ENCODE measurements around the gene ZNF215. TPM values are rescaled to one million over a fixed set of nuclear protein-coding genes. Genes with fewer than 3 reads are reported as not detected.
A peak's percentile ranks its signal among the peaks of the same experiment; 100 is the strongest.
"Not testable (repeated sequence)": the region's sequence is repeated elsewhere in the genome, so short reads cannot be mapped to it uniquely, and the experiment has no call there.

ZNF215 gene
- total RNA-seq: 3.8 and 4.9 TPM in 2 replicates
- long read RNA-seq, transcript ZNF215-201 (7 exons, 3,448 nt): major isoform, 8 of 28 reads
- long read RNA-seq, partial matches to known transcripts: 4 of 28 reads
- long read RNA-seq, other reads (novel, unspliced or antisense): 13 of 28 reads

DNA sequence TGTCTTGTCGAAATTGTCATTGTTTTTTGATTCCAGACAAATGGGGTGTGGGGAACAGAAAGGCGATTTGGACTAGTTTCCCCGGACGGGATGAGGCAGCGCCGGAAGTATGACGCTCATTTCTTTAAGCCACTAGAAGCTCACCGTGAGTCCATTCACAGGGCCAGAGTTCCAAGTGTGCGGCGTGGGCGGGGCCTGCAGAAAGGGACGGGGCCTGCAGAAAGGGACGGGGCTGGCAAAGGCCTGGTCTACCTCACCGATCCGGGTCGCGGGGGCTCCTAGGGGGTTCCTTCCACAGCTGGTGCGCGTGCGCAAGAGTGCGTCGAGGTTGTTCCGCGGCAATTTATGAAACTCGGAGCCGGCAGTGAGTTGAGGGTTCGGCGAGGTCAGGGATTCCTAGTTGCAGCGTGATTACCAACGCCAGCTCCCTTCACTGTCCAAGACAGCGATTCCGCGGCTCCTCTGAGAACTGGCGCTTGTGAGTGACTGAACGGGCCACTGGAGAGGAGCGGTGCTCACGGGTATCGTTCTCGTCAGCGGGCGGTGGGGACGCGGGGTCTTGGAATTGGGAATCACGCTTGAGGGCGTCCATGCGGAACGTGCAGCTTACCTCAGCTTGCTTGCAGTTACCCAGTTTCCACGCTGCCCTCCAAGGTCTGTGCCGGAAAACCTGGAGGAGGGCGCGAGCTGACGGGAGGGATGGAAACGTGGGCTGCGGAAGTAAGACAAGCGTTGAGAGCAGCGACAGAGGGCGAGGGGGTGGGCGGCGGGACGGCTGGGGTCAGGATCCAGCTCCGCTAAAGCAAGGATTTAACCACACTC, at the start of gene ZNF215:
ZNF215 (plus strand) TSS at position 219 of the 822 bp plus-strand sequence. CDS start 5,847 bp downstream, outside the sequence.
- H3K9me3 Mint-ChIP-seq (ENCODE audit: low read depth): no peaks in the 10 kb centered on the region
- H3K4me3 Mint-ChIP-seq (ENCODE audit: low read depth): peak within 1 kb of the TSS; percentile 94
- H3K27ac Mint-ChIP-seq: peak within 1 kb of the TSS; percentile 93
- H3K27me3 Mint-ChIP-seq: no peaks in the 10 kb centered on the region
- peak; percentile 62 for DNase-seq (ENCODE audit: low spot score, unreplicated experiment)
- TF ChIP-seq, protein P1, sequence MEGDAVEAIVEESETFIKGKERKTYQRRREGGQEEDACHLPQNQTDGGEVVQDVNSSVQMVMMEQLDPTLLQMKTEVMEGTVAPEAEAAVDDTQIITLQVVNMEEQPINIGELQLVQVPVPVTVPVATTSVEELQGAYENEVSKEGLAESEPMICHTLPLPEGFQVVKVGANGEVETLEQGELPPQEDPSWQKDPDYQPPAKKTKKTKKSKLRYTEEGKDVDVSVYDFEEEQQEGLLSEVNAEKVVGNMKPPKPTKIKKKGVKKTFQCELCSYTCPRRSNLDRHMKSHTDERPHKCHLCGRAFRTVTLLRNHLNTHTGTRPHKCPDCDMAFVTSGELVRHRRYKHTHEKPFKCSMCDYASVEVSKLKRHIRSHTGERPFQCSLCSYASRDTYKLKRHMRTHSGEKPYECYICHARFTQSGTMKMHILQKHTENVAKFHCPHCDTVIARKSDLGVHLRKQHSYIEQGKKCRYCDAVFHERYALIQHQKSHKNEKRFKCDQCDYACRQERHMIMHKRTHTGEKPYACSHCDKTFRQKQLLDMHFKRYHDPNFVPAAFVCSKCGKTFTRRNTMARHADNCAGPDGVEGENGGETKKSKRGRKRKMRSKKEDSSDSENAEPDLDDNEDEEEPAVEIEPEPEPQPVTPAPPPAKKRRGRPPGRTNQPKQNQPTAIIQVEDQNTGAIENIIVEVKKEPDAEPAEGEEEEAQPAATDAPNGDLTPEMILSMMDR (IDR thresholded peaks at IDR 0.05; ENCODE audit: unreplicated experiment): no peak
- peaks cover 7% of the 10 kb centered on the region for H3K4me1 Mint-ChIP-seq (ENCODE audit: low read depth)
- H3K36me3 Mint-ChIP-seq (ENCODE audit: insufficient read depth): no peaks in the 10 kb centered on the region

DNA sequence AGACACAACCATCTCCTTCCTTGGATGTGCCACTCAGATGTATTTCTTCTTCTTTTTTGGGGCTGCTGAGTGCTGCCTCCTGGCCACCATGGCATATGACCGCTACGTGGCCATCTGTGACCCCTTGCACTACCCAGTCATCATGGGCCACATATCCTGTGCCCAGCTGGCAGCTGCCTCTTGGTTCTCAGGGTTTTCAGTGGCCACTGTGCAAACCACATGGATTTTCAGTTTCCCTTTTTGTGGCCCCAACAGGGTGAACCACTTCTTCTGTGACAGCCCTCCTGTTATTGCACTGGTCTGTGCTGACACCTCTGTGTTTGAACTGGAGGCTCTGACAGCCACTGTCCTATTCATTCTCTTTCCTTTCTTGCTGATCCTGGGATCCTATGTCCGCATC, 49.3 kb upstream of the ZNF215 start:
- Mint-ChIP-seq H3K27ac (no peak overlapping the region), H3K4me1 (ENCODE audit: low read depth) (no peaks in the 10 kb centered on the region), H3K36me3 (ENCODE audit: insufficient read depth) (no peaks in the 10 kb centered on the region), H3K9me3 (ENCODE audit: low read depth) (peaks cover 3% of the 10 kb centered on the region), H3K27me3 (no peaks in the 10 kb centered on the region), H3K4me3 (ENCODE audit: low read depth) (no peak overlapping the region)
- no peak for DNase-seq (ENCODE audit: low spot score, unreplicated experiment)
- TF ChIP-seq, protein P1 (IDR thresholded peaks at IDR 0.05; ENCODE audit: unreplicated experiment): no peak

DNA sequence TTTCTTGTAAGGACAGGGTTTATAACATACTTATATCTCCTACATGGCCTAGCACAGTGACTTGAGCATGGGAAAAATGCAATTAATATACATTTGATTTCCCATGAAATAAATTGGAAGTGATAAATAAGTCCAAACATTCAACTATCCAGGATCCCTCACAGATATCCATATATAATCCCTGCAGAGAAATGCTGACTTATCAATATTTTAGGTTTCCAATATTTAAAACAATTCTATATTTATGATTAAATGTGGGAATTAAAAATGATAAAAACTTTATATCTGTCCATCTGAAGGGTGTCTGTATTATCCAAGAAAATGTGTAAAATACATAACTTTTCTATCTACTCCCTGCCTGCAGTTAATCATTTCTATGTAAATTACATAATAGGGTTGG, 43.5 kb upstream of the ZNF215 start:
- no peak for DNase-seq (ENCODE audit: low spot score, unreplicated experiment)
- Mint-ChIP-seq H3K36me3 (ENCODE audit: insufficient read depth) (no peaks in the 10 kb centered on the region), H3K27me3 (no peaks in the 10 kb centered on the region), H3K4me1 (ENCODE audit: low read depth) (no peaks in the 10 kb centered on the region), H3K4me3 (ENCODE audit: low read depth) (no peak overlapping the region), H3K9me3 (ENCODE audit: low read depth) (no peaks in the 10 kb centered on the region), H3K27ac (no peak overlapping the region)
- TF ChIP-seq, protein P1 (IDR thresholded peaks at IDR 0.05; ENCODE audit: unreplicated experiment): no peak

DNA sequence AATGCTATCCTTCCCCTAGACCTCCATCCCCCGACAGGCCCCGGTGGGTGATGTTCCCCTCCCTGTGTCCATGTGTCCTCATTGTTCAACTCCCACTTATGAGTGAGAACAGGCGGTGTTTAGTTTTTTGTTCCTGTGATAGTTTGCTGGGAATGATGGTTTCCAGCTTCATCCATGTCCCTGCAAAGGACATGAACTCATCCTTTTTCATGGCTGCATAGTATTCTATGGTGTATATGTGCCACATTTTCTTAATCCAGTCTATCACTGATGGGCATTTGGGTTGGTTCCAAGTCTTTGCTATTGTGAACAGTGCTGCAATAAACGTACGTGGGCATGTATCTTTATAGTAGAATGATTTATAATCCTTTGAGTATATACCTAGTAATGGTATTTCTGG, 38.5 kb upstream of the ZNF215 start:
- DNase-seq (ENCODE audit: low spot score, unreplicated experiment); H3K36me3 Mint-ChIP-seq (ENCODE audit: insufficient read depth); H3K9me3 Mint-ChIP-seq (ENCODE audit: low read depth); H3K4me3 Mint-ChIP-seq (ENCODE audit: low read depth); H3K27me3 Mint-ChIP-seq; H3K4me1 Mint-ChIP-seq (ENCODE audit: low read depth); H3K27ac Mint-ChIP-seq: not testable (repeated sequence)

DNA sequence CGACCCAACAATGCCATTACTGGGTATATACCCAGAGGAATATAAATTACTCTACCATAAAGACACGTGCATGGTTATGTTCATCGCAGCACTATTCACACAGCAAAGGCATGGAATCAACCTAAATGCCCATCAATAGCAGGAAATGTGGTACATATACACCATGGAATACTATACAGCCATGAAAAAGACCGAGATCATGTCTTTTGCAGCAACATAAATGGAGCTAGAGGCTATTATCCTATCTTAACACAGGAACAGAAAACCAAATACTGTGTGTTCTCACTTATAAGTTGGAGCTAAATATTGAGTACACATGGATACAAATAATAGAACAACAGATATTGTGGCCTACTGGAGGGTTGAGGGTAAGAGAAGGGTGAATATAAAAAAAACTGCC, 37.4 kb upstream of the ZNF215 start:
- no peak for DNase-seq (ENCODE audit: low spot score, unreplicated experiment)
- H3K27me3 Mint-ChIP-seq: no peaks in the 10 kb centered on the region
- H3K27ac Mint-ChIP-seq: no peak overlapping the region
- H3K36me3 Mint-ChIP-seq (ENCODE audit: insufficient read depth): no peaks in the 10 kb centered on the region
- no peaks in the 10 kb centered on the region for H3K4me1 Mint-ChIP-seq (ENCODE audit: low read depth)
- TF ChIP-seq, protein P1 (IDR thresholded peaks at IDR 0.05; ENCODE audit: unreplicated experiment): no peak
- H3K4me3 Mint-ChIP-seq (ENCODE audit: low read depth): no peak overlapping the region
- H3K9me3 Mint-ChIP-seq (ENCODE audit: low read depth): no peaks in the 10 kb centered on the region

DNA sequence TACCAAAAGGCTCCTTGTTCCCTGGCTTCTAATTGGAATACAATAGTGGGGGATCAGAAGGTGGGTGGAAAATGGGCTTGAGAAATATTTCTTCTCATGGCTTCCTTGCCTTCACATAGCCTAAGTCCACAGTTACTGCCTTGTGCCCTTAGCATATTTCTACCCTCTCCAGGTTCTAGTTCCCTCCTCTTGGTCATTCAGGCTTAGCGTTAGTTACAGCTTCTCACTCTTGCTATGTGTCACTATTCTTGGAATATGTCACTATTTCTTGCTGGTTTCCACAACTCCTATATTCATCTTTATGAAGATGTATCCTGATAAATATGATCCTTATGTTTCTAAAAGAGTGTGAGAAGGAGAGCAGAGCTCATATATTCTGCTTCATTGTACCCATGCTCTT, 36.4 kb upstream of the ZNF215 start:
- H3K36me3 Mint-ChIP-seq (ENCODE audit: insufficient read depth): no peaks in the 10 kb centered on the region
- no peaks in the 10 kb centered on the region for H3K9me3 Mint-ChIP-seq (ENCODE audit: low read depth)
- no peaks in the 10 kb centered on the region for H3K27me3 Mint-ChIP-seq
- no peaks in the 10 kb centered on the region for H3K4me1 Mint-ChIP-seq (ENCODE audit: low read depth)
- TF ChIP-seq, protein P1 (IDR thresholded peaks at IDR 0.05; ENCODE audit: unreplicated experiment): no peak
- DNase-seq (ENCODE audit: low spot score, unreplicated experiment): no peak
- H3K27ac Mint-ChIP-seq: no peak overlapping the region
- H3K4me3 Mint-ChIP-seq (ENCODE audit: low read depth): no peak overlapping the region

Data from progenitor cell of endocrine pancreas (in vitro differentiated cells).